ENCODE measurements around the gene ZNF506.
"Not testable (repeated sequence)": the region's sequence is repeated elsewhere in the genome, so short reads cannot be mapped to it uniquely, and the experiment has no call there.

ZNF506 gene

GRCh38 chr19:19821366-19821951, at the start of gene ZNF506:
TSS of gene ZNF506 (minus strand) at chr19:19821750. CDS start at chr19:19821603, 147 bp downstream.
- DNase-seq: peak; percentile 97

GRCh38 chr19:19870086-19870485, 48.5 kb upstream of the ZNF506 start:
- DNase-seq: not testable (repeated sequence)

DNA sequence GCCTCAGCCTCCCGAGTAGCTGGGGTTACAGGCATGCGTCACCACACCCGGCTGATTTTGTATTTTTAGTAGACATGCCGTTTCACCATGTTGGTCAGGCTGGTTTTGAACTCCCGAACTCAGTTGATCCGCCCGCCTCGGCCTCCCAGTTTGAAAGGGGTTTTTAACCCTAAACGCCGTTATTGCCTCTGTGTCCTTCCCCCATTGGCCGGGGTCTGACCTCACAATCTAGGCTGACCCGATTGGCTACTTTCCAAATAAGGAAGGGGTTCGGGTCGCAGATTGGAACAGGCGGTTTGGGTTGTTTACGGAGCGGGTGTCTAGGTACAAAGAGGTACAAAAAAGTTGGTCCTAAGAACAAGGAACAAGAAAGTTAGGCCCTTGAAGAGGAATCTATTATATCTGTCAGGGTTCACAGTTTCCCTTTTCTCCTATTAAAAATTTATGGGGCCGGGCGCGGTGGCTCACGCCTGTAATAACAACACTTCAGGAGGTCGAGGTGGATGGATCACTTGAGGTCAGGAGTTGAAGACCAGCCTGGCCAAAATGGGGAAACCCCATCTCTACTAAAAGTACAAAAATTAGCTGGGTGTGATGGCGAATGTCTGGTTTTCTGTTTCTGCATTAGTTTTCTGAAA, 45.2 kb upstream of the ZNF506 start:
- peak; percentile 74 for DNase-seq

DNA sequence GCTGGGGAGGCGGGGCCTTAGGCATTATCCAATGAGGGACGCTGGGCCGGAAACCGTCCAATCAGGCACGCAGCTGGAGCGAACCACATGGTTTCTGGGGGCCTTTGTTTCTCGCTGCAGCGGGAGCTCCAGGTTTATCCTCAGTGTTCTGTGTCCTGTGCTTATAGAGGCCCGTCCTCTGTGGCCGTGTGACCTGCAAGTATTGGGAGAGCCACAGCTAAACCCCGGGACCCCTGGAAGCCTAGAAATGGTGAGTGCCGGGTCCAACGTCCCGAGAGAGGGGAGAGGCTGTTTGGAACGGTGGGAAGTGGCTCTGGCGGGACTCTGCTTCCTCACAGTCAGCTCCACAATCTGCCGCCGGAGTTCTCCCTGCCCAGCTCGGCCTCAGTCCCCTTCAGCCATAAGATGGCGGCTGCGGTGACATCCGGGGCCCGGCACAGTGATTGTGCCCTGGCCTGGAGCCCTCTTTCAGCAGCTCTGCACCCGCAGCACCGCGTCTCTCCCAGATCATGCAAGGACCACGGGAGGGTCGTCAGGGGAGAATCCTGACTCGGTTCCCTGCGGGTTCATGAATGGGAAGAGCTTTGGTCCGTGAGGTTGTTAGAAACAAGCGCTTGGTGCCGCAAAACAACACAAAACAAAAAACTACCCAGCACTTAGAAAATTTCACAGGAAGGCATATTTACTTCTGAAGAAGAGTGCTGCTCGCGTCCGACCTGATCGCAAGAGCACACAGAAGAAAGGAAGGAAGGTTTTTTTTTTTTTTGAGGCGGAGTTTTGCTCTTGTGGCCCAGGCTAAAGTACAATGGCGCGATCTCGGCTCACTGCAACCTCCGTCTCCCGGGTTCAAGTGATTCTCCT, 44.4 kb upstream of the ZNF506 start, which contains the start of gene ZNF253:
Gene ZNF253 (plus strand): TSS at position 133 of the 861 bp plus-strand sequence. CDS start 115 bp downstream, at position 248.
- peak; percentile 95 for DNase-seq

DNA sequence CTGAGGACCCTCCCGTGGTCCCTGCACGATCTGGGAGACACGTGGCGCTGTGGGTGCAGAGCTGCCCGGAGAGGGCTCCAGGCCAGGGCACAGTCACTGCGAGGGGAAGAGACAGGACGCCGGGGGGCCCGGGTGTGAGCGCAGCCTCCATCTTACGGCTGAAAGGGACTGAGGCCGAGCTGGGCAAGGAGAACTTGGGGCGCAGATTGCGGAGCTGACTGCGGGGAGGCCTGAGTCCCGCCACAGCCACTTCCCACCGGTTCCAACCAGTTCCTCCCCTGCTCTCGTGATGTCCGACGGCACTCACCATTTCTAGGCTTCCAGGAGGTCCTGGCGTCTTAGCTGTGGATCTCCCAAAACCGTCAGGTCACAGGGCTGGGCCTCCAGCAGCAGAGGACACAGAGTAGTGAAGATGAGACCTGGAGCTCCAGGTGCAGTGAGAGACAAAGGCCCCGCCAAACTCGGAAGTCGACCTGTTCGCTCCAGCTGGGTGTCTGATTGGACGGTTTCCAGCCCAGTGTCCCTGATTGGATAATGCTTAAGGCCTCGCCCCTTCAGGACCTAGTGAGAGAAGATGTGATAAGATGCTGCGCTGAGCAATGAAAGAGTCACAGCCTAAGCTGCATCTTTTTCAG, 39.3 kb upstream of the ZNF506 start:
- peak; percentile 65 for DNase-seq

DNA sequence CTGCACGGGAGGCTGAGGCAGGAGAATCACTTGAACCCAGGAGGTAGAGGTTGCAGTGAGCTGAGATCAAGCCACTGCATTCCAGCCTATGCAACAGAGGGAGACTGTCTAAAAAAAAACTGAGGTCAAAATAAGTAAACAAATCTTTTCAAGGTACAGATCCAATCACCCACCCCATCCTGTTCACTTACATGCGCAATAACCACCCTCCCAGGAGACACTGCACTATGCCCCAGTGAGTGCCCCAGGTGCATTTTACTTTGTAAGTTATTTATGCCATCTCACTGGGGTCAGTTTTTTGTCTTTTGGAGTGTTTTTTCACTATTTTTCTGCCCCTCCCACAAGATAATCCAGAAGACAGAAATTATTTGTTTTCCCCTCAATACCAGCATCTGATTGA, 37.2 kb upstream of the ZNF506 start:
- DNase-seq: no peak

- DNase-seq: not testable (repeated sequence)
Observed at GRCh38 chr19:19851740-19852139, 30.2 kb upstream of the ZNF506 start.

- DNase-seq: no peak
Observed at GRCh38 chr19:19849056-19849455, 27.5 kb upstream of the ZNF506 start.

DNA sequence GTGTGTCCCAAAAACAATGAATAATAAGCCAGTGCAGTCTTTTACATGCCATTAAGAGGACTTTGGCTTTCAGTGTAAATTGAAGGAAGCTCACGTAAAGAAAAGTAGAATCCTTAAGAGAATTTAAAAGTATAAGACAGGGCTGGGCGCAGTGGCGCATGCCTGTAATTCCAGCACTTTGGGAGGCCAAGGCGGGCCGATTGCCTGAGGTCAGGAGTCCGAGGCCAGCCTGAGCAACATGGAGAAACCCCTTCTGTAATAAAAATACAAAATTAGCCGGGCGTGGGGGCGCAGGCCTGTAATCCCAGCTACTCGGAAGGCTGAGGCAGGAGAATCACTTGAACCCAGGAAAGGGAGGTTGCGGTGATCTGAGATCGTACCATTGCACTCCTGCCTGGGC, 26.2 kb upstream of the ZNF506 start:
- no peak for DNase-seq

DNA sequence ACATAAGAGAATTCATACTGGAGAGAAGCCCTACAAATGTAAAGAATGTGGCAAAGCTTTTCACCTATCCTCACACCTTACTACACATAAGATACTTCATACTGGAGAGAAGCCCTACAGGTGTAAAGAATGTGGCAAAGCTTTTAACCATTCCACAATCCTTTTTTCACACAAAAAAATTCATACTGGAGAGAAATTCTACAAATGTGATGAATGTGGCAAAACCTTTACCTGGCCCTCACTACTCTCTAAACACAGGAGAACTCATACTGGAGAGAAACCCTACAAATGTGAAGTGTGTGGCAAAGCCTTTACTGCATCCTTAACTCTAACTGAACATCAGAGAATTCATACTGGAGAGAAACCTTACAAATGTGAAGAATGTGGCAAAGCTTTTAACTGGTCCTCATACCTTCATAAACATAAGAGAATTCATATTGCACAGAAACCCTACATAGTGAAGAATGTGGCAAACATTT, 14.0 kb upstream of the ZNF506 start:
- DNase-seq: no peak

DNA sequence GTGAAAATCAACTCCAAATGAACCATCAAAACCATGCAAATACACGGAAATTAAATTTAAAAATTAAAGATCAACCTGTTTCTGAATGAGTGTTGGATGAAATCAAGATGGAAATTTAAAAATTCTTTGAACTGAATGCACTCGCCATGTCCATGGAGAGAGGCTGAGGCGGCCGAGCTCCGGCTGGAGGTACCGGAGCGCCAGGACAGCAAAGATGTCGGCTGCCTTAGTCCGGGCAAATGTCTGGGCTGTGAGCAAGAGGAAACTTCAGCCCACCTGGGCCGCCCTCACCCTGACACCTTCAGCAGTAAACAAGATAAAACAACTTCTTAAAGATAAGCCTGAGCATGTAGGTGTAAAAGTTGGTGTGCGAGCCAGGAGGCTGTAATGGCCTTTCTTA, 5.3 kb upstream of the ZNF506 start:
- no peak for DNase-seq

GRCh38 chr19:19823916-19824315, 2.4 kb upstream of the ZNF506 start:
- no peak for DNase-seq

- not testable (repeated sequence) for DNase-seq
Observed at GRCh38 chr19:19821976-19822375, 426 bp upstream of the ZNF506 start.

DNA sequence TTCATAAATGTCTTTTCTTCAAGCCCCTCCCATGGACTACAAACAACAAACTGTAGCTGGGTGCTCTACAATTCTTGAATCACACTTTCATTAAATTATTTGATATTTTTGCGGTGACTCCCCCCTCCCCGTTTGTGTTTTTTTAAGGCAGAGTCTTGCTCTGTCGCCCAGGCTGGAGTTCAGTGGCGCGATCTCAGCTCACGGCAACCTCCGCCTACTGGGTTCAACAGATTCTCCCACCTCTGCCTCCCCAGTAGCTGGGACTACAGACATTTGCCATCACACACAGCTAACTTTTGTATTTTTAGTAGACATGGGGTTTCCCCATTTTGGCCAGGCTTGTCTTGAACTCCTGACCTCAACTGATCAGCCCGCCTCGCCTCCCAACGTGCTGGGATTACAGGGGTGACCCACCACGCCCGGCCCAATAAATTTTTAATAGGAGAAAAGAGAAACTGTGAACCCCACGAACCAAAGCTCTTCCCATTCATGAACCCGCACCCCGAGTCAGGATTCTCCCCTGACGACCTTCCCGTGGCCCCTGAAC, 703 bp downstream of the ZNF506 start:
- peak; percentile 51 for DNase-seq

- peak; percentile 73 for DNase-seq
Observed at GRCh38 chr19:19817357-19817756, 4.2 kb downstream of the ZNF506 start.

DNA sequence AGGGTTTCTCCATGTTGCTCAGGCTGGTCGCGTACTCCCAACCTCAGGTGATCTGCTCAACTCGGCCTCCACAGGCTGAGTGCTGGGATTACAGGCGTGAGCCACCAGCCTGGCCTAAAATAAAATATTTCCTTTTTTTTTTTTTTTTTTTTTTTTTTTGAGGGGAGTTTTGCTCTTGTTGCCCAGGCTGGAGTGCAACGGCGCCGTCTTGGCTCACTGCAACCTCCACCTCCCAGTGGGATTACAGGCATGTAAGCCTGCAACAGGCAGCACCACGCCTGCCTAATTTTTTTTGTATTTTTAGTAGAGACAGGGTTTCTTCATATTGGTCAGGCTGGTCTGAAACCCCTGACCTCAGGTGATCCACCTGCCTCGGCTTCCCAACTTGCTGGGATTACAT, 4.9 kb downstream of the ZNF506 start:
- DNase-seq: no peak

DNA sequence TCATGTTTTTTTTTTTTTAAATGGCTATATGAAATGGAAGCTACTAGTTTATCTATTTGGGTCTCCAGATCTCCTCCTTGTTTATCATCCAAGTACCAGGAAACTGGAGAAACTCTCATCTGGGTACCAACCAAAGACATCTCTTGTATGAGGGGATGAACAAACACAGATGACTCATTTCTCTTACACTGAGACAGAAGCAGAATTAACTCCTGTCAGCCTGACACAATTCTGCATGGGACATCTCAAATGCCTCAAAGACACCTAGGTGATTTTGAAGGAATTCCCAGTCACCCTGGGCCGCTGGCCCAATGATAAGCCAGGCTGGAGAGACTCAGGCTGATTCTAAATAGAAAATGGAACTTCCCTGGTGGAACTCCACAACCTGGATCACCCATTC, 9.6 kb downstream of the ZNF506 start:
- DNase-seq: not testable (repeated sequence)

DNA sequence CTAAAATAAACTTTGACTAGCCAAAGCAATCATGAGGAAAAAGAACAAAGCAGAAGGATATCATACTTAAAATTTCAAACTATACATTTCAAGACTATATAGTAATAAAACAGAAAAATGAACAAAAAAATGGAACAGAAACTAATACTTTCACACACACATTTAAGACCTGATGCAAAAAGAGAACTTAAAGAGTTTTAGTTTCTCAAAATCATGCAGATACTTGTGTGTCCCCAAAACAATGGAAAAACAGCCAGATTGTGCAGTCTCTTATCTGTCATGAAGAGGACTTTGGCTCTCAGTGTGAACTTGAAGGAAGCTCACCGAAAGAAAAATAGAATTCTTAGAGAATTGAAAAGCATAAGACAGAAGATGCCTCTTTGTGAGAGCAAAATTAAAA, 16.1 kb downstream of the ZNF506 start:
- DNase-seq: no peak

DNA sequence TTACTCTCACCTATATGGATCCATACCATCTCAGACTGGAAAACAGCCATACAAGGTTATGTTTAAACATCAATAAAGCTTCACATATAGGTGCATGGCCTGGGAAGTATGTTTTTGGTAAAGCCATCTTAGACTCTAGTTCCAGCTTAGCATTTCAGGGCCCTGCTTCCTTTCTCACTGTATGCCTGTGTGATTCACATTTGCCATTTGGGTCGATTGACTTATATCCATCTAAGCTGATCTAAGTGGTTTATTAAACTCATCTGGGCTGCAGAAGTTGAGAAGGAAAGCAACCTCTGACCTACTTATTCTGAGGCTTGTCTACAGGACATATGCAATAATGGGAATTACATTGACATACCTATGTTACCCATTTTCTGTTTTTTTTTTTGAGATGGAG, 33.5 kb downstream of the ZNF506 start:
- DNase-seq: no peak

- DNase-seq: not testable (repeated sequence)
Observed at GRCh38 chr19:19785476-19785875, 36.1 kb downstream of the ZNF506 start.

DNA sequence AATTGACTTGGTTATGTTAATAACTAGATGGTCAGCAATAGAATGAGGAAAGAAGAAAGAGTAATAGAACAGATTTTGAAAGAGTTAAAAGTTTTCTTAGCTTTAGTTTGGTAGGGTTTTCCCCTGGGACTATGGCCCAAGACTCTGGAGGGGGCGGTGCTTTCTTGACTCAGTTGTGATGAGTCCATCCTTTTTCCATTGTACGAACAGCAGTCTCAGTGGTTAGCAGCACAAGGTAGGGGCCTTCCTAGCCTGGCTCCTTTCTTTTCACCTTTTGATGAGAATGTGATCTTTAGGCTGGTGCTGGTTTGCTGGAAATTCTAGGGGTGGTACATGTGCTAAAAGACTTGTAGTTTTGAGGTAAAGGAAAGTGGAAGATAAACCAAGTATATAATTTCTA, 38.8 kb downstream of the ZNF506 start:
- DNase-seq: no peak

DNA sequence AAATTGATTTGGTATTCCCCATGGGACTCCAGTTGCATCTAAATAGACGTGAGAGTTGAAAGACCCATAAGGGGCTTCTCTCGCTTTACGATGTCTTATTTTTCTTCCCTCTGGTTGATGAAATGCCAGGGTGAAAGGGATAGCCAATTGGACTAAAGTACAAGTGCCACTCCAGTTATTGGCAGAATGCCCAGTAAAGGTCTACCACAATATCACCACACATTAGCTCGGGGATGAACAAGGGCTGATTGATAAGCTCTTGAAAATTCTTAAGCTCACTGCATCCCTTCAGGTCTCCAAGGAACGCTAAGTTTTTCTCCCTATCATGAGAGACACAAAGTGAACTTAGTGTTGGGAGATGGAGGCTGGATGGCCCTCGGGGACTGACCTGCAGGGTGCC, 39.8 kb downstream of the ZNF506 start:
- not testable (repeated sequence) for DNase-seq

DNA sequence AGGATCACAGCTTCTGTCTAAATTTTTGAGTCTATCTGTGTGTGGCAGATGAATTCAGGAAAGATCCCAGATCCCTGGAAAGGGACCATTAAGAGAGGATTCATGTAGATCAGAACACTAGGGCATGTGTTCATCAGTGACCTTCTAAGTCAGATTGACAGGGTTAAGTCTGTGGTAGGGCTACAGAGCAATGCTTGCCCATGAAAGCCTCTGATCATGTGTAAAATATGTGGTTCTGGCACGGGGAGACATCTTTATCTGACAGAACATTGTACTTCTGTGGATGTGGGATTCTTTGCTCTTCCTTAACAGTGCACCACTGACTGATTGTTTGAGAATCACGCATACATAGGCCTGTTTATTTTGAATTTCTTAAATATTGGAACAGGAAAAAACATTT, 42.9 kb downstream of the ZNF506 start:
- DNase-seq: no peak
